DMS153 treated with DMSO at 0.1 percent for 48 hours (cell line): ENCODE data around the gene CLK1.
A peak's percentile ranks its signal among the peaks of the same experiment; 100 is the strongest.
"Not testable (repeated sequence)": the region's sequence is repeated elsewhere in the genome, so short reads cannot be mapped to it uniquely, and the experiment has no call there.

Experiments used
- DNase-seq: peaks from one replicate; lab custom pipeline; 2025; ENCODE audit not compliant: unreplicated experiment; lab: John Stamatoyannopoulos, UW

CLK1 gene

GRCh38 chr2:200864176-200865034, at the start of gene CLK1:
TSS of gene CLK1 (minus strand) at chr2:200864658. CDS start at chr2:200861862, 2,796 bp downstream.
- DNase-seq, result peak; percentile 13

GRCh38 chr2:200913654-200914053, 49.2 kb upstream of the CLK1 start:
- DNase-seq, result no peak

GRCh38 chr2:200909958-200910357, 45.5 kb upstream of the CLK1 start:
- DNase-seq, result no peak

- peak; percentile 42 for DNase-seq
Measured at GRCh38 chr2:200905618-200906296, 41.3 kb upstream of the CLK1 start.

GRCh38 chr2:200901459-200902072, 37.1 kb upstream of the CLK1 start:
- peak; percentile 65 for DNase-seq

GRCh38 chr2:200899482-200899881, 35.0 kb upstream of the CLK1 start:
- DNase-seq, result no peak

GRCh38 chr2:200888704-200889625, 24.5 kb upstream of the CLK1 start, which contains the start of the genes NIF3L1 and PPIL3:
TSS of gene NIF3L1 (plus strand) at chr2:200889371. CDS start at chr2:200891944, 2,573 bp downstream.
TSS of gene PPIL3 (minus strand) at chr2:200889077. CDS start at chr2:200887615, 1,462 bp downstream.
- DNase-seq, result peak; percentile 90

GRCh38 chr2:200881715-200882249, 17.3 kb upstream of the CLK1 start:
- not testable (repeated sequence) for DNase-seq

GRCh38 chr2:200878289-200878880, 13.9 kb upstream of the CLK1 start:
- no peak for DNase-seq

GRCh38 chr2:200877443-200877842, 13.0 kb upstream of the CLK1 start:
- DNase-seq, result no peak

GRCh38 chr2:200873560-200873959, 9.1 kb upstream of the CLK1 start:
- DNase-seq, result no peak

GRCh38 chr2:200871151-200871550, 6.7 kb upstream of the CLK1 start:
- DNase-seq, result no peak

GRCh38 chr2:200869014-200869413, 4.6 kb upstream of the CLK1 start:
- no peak for DNase-seq

GRCh38 chr2:200863782-200864175, 679 bp downstream of the CLK1 start:
- no peak for DNase-seq

GRCh38 chr2:200862532-200863000, 1.9 kb downstream of the CLK1 start:
- DNase-seq, result no peak

GRCh38 chr2:200861617-200862155, 2.8 kb downstream of the CLK1 start:
- no peak for DNase-seq

GRCh38 chr2:200860092-200860795, 4.2 kb downstream of the CLK1 start:
- no peak for DNase-seq

- DNase-seq, result no peak
Measured at GRCh38 chr2:200856806-200857205, 7.7 kb downstream of the CLK1 start.

- no peak for DNase-seq
Measured at GRCh38 chr2:200852605-200853004, 11.9 kb downstream of the CLK1 start.
